HepG2 (cell line): ENCODE data around the gene FREM3.

Source experiments
- ATF3 ChIP-seq: sonication (generic); formaldehyde crosslinking; IDR thresholded peaks from 2 replicates; pipeline ENCODE4 v1.4.0; 2020; ENCODE audit warnings: missing genetic modification reagents
- FOXA1 ChIP-seq, 2 experiments: fragments of 450-650 bp in 1 of 2; sonication (generic) in 1 of 2; formaldehyde crosslinking in 1 of 2; IDR thresholded peaks; 2 replicates each; pipeline versions ENCODE4 v1.4.0 to v1.6.1; 2016 to 2020; ENCODE audit warnings: missing genetic modification reagents in 1 of 2
- GPN1 ChIP-seq: sonication (generic); formaldehyde crosslinking; IDR thresholded peaks from 2 replicates; pipeline ENCODE4 v1.5.1; 2020; ENCODE audit warnings: missing genetic modification reagents, borderline replicate concordance
- IRF2 ChIP-seq: IDR thresholded peaks from 2 replicates; pipeline ENCODE4 v1.6.1; 2018; ENCODE audit warnings: missing genetic modification reagents, missing compliant biosample characterization
- JUN ChIP-seq: sonication (generic); formaldehyde crosslinking; IDR thresholded peaks from 2 replicates; pipeline ENCODE4 v1.4.0; 2020; ENCODE audit warnings: mild to moderate bottlenecking, missing genetic modification reagents
- KDM3A ChIP-seq: IDR thresholded peaks from 2 replicates; pipeline ENCODE4 v1.6.1; 2018; ENCODE audit warnings: low read depth, missing compliant biosample characterization
- KDM5A ChIP-seq: fragments of 200-600 bp; sonication (generic); IDR thresholded peaks from 2 replicates; pipeline ENCODE4 v1.7.0; 2018; ENCODE audit warnings: antibody characterized with exemption, mild to moderate bottlenecking, low read length, borderline replicate concordance
- LCORL ChIP-seq, 2 experiments: fragments of 450-650 bp in 1 of 2; sonication (generic) in 1 of 2; formaldehyde crosslinking in 1 of 2; IDR thresholded peaks; 2 replicates each; pipeline versions ENCODE4 v1.5.0 to v1.6.1; 2017 to 2020; ENCODE audit warnings: antibody characterized with exemption in 1 of 2, missing genetic modification reagents in 1 of 2
- PHF8 ChIP-seq: sonication (generic); formaldehyde crosslinking; IDR thresholded peaks from 2 replicates; pipeline ENCODE4 v1.5.0; 2020; ENCODE audit warnings: missing genetic modification reagents
- REST ChIP-seq, 2 experiments: IDR thresholded peaks; 2 replicates each; pipeline ENCODE4 v1.6.1; 2011 to 2012; ENCODE audit warnings: low read length in 2 of 2, borderline replicate concordance in 1 of 2, low read depth in 1 of 2, mild to moderate bottlenecking in 1 of 2, moderate library complexity in 1 of 2
- RFX5 ChIP-seq: IDR thresholded peaks from 2 replicates; pipeline ENCODE4 v1.6.1; 2011; ENCODE audit warnings: low read depth, low read length, improper control_type of control experiment

GRCh38 chr4:143728166-143728565 lies 27.7 kb upstream of the FREM3 start:
- TF ChIP-seq PHF8 (CRISPR knock-in tag) (no peak), RFX5 (no peak), ATF3 (CRISPR knock-in tag) (no peak), FOXA1 (IDR thresholded peaks at IDR 0.05) (no peak), FOXA1 (CRISPR knock-in tag; IDR thresholded peaks at IDR 0.05) (no peak), KDM5A (no peak), GPN1 (CRISPR knock-in tag) (no peak), IRF2 (CRISPR knock-in tag) (no peak), REST (IDR thresholded peaks at IDR 0.05; ENCODE audit: borderline replicate concordance in 1 of 2, low read depth in 1 of 2, low read length in 2 of 2) (no peak), LCORL (IDR thresholded peaks at IDR 0.05) (no peak), LCORL (CRISPR knock-in tag; IDR thresholded peaks at IDR 0.05) (no peak), JUN (CRISPR knock-in tag) (no peak), KDM3A (CRISPR knock-in tag) (no peak)
